ENCODE measurements around the gene BCAP31. TPM values are rescaled to one million over a fixed set of nuclear protein-coding genes. Genes with fewer than 3 reads are reported as not detected.
A peak's percentile ranks its signal among the peaks of the same experiment; 100 is the strongest.

BCAP31 gene
- total RNA-seq, 1 experiment from 2014 or later: 138 TPM

- H3K36me3 Mint-ChIP-seq (ENCODE audit: insufficient read depth in 1 of 3, low read depth in 3 of 3): peaks cover 6 to 10% (median 6%) of the 10 kb centered on the region in 3 experiments; a peak in 5 of 7 replicates
- H3K18ac ChIP-seq (ENCODE audit: insufficient read length, low read depth, low read length): no peak overlapping the region
- peak overlapping the region; percentile 36 to 70 for H3K4me3 Mint-ChIP-seq
- no peak overlapping the region for H4K8ac ChIP-seq (replicated peaks; ENCODE audit: insufficient read length, low read depth, low read length)
- no peak overlapping the region for H2BK5ac ChIP-seq (ENCODE audit: insufficient read length, low read length)
- H3K9me3 Mint-ChIP-seq: peaks cover 59 to 70% of the 10 kb centered on the region in 2 experiments
- DNase-seq: no peak
- H3K4me2 ChIP-seq (ENCODE audit: insufficient read depth, insufficient read length, low read length): no peak overlapping the region
- H4K20me1 ChIP-seq (ENCODE audit: control insufficient read depth, insufficient read depth, insufficient read length): no peaks in the 10 kb centered on the region
- no peak overlapping the region for H3K27ac ChIP-seq (ENCODE audit: insufficient read length, low read depth, low read length)
- H3K9me3 ChIP-seq (ENCODE audit: control insufficient read depth, low read depth, low read length): peaks cover 7% of the 10 kb centered on the region
- H3K4ac ChIP-seq (ENCODE audit: low read depth, low read length): no peak overlapping the region
- no peak overlapping the region for H4K91ac ChIP-seq (ENCODE audit: insufficient read length, low read depth, low read length)
- TF ChIP-seq, protein P1, sequence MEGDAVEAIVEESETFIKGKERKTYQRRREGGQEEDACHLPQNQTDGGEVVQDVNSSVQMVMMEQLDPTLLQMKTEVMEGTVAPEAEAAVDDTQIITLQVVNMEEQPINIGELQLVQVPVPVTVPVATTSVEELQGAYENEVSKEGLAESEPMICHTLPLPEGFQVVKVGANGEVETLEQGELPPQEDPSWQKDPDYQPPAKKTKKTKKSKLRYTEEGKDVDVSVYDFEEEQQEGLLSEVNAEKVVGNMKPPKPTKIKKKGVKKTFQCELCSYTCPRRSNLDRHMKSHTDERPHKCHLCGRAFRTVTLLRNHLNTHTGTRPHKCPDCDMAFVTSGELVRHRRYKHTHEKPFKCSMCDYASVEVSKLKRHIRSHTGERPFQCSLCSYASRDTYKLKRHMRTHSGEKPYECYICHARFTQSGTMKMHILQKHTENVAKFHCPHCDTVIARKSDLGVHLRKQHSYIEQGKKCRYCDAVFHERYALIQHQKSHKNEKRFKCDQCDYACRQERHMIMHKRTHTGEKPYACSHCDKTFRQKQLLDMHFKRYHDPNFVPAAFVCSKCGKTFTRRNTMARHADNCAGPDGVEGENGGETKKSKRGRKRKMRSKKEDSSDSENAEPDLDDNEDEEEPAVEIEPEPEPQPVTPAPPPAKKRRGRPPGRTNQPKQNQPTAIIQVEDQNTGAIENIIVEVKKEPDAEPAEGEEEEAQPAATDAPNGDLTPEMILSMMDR (conservative IDR thresholded peaks at IDR 0.05): no peak
- no peaks in the 10 kb centered on the region for H3K23me2 ChIP-seq (ENCODE audit: insufficient read length, low read depth, low read length, poor library complexity, severe bottlenecking)
- no peak overlapping the region for H3K14ac ChIP-seq (ENCODE audit: insufficient read depth, low read length)
- H3K79me1 ChIP-seq (ENCODE audit: insufficient read depth, low read depth, low read length, poor library complexity, severe bottlenecking): no peaks in the 10 kb centered on the region
- no CpG with 5 or more reads among the region's 27 CpGs for WGBS (ENCODE audit: extremely low coverage, insufficient read length, low lambda C conversion rate)
- H3K27ac Mint-ChIP-seq: peak overlapping the region in 1 of 3 experiments; percentile 33; a peak in 2 of 7 replicates
- no peak overlapping the region for H2AK5ac ChIP-seq (ENCODE audit: insufficient read length, low read length)
- H3K27me3 ChIP-seq (ENCODE audit: insufficient read depth, low read length): no peaks in the 10 kb centered on the region; the same call in 1 of the 2 replicates
- H4K5ac ChIP-seq (ENCODE audit: insufficient read length, low read depth, low read length): no peak overlapping the region
- H2BK15ac ChIP-seq (ENCODE audit: low read depth, low read length): no peak overlapping the region
- H2AFZ ChIP-seq (ENCODE audit: low read length): no peak overlapping the region
- no peaks in the 10 kb centered on the region for H3K79me2 ChIP-seq (ENCODE audit: insufficient read depth, low read length)
- H3K23ac ChIP-seq (ENCODE audit: insufficient read length, low read depth, low read length): no peak overlapping the region
- no peak overlapping the region for H2BK20ac ChIP-seq (ENCODE audit: low read depth, low read length, poor library complexity, severe bottlenecking)
- peaks cover 10 to 23% of the 10 kb centered on the region in 2 experiments for H3K4me1 Mint-ChIP-seq
- no peak overlapping the region for H2BK12ac ChIP-seq (ENCODE audit: insufficient read length, low read depth, low read length)
- peaks cover 14% of the 10 kb centered on the region for H3K27me3 Mint-ChIP-seq (ENCODE audit: low read depth)
- no peak overlapping the region for H3T11ph ChIP-seq (ENCODE audit: low read length)
- H3K9ac ChIP-seq (ENCODE audit: extremely low read depth, insufficient read length, low read length): no peak overlapping the region
- H2BK120ac ChIP-seq (ENCODE audit: low read depth, low read length, poor library complexity, severe bottlenecking): no peak overlapping the region
- no peaks in the 10 kb centered on the region for H3K4me1 ChIP-seq (ENCODE audit: insufficient read depth, low read length)
- no peak overlapping the region for H3K56ac ChIP-seq (ENCODE audit: insufficient read length, low read depth, low read length)
Measured at GRCh38 chrX:153674219-153674851, 49.9 kb downstream of the BCAP31 start.
